ENCODE results near the gene KCNT1. TPM values are rescaled to one million over a fixed set of nuclear protein-coding genes. Genes with fewer than 3 reads are reported as not detected.

KCNT1 gene
- total and polyA plus RNA-seq, 8 donors, result 0.05 to 1.1 (median 0.11) TPM

GRCh38 chr9:135840107-135840506 is 138.1 kb downstream of the KCNT1 start:
- H3K9me3 ChIP-seq, result no peaks in the 10 kb centered on the region
- intact Hi-C loops (cut with DNase I), result no loop called here
- H3K4me3 ChIP-seq, result no peak overlapping the region
- DNase-seq, result no peak
- TF ChIP-seq, protein P1, sequence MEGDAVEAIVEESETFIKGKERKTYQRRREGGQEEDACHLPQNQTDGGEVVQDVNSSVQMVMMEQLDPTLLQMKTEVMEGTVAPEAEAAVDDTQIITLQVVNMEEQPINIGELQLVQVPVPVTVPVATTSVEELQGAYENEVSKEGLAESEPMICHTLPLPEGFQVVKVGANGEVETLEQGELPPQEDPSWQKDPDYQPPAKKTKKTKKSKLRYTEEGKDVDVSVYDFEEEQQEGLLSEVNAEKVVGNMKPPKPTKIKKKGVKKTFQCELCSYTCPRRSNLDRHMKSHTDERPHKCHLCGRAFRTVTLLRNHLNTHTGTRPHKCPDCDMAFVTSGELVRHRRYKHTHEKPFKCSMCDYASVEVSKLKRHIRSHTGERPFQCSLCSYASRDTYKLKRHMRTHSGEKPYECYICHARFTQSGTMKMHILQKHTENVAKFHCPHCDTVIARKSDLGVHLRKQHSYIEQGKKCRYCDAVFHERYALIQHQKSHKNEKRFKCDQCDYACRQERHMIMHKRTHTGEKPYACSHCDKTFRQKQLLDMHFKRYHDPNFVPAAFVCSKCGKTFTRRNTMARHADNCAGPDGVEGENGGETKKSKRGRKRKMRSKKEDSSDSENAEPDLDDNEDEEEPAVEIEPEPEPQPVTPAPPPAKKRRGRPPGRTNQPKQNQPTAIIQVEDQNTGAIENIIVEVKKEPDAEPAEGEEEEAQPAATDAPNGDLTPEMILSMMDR (IDR thresholded peaks at IDR 0.05), result no peak
- FAIRE-seq, result no peak
- 95 to 97% methylated on average over 9 of the region's 9 CpGs for WGBS, 2 donors
- H3K4me1 ChIP-seq, result no peaks in the 10 kb centered on the region
- H3K27me3 ChIP-seq, result no peaks in the 10 kb centered on the region
- no peak for ATAC-seq
- H3K27ac ChIP-seq, result no peak overlapping the region
- H3K36me3 ChIP-seq, result no peaks in the 10 kb centered on the region

GRCh38 chr9:135840539-135840938 is 138.6 kb downstream of the KCNT1 start:
- DNase-seq, result no peak
- no peak for ATAC-seq
- H3K9me3 ChIP-seq, result no peaks in the 10 kb centered on the region
- no peak overlapping the region for H3K27ac ChIP-seq
- no peak overlapping the region for H3K4me3 ChIP-seq
- no peaks in the 10 kb centered on the region for H3K36me3 ChIP-seq
- H3K4me1 ChIP-seq, result no peaks in the 10 kb centered on the region
- no peak for FAIRE-seq
- TF ChIP-seq, protein P1 (IDR thresholded peaks at IDR 0.05), result no peak
- intact Hi-C loops (cut with DNase I), result no loop called here
- 90 to 93% methylated on average over 7 of the region's 7 CpGs for WGBS, 2 donors
- no peaks in the 10 kb centered on the region for H3K27me3 ChIP-seq

Other genes starting within 250 kb of the KCNT1 start
- 10 to 100 TPM in 5 of 6 donors, 1 to 10 TPM in 1; 9.4 to 20.0 (median 12.1) TPM for gene PPP1R26, start 222.4 kb upstream of the KCNT1 start, total RNA-seq
- gene PPP1R26, start 222.4 kb upstream of the KCNT1 start, polyA plus RNA-seq, result 10 to 100 TPM; 12.9 to 14.9 TPM
- 10 to 100 TPM; 16.0 to 22.4 (median 18.8) TPM for gene MRPS2, start 201.5 kb upstream of the KCNT1 start, total RNA-seq
- gene MRPS2, start 201.5 kb upstream of the KCNT1 start, polyA plus RNA-seq, result 10 to 100 TPM; 30.3 to 34.9 TPM
- not detected for gene LCN1, start 180.7 kb upstream of the KCNT1 start, total RNA-seq
- not detected for gene LCN1, start 180.7 kb upstream of the KCNT1 start, polyA plus RNA-seq
- not detected for gene OBP2A, start 156.1 kb upstream of the KCNT1 start, total RNA-seq
- gene OBP2A, start 156.1 kb upstream of the KCNT1 start, polyA plus RNA-seq, result not detected
- gene PAEP, start 140.4 kb upstream of the KCNT1 start, total RNA-seq, result not detected
- not detected for gene PAEP, start 140.4 kb upstream of the KCNT1 start, polyA plus RNA-seq
- gene GLT6D1, start 62.6 kb upstream of the KCNT1 start, total RNA-seq, result not detected
- gene GLT6D1, start 62.6 kb upstream of the KCNT1 start, polyA plus RNA-seq, result under 1 TPM in 1 of 2 donors, not detected in 1; 0.07 TPM
- not detected for gene LCN9, start 38.9 kb upstream of the KCNT1 start, total RNA-seq
- gene LCN9, start 38.9 kb upstream of the KCNT1 start, polyA plus RNA-seq, result not detected
- not detected for gene SOHLH1, start 2.7 kb upstream of the KCNT1 start, total RNA-seq
- gene SOHLH1, start 2.7 kb upstream of the KCNT1 start, polyA plus RNA-seq, result under 1 TPM in 1 of 2 donors, not detected in 1; 0.31 TPM
- 10 to 100 TPM; 11.6 to 20.1 (median 13.4) TPM for gene CAMSAP1, start 205.4 kb downstream of the KCNT1 start, total RNA-seq
- gene CAMSAP1, start 205.4 kb downstream of the KCNT1 start, polyA plus RNA-seq, result 1 to 10 TPM; 3.8 to 4.0 TPM

Data from pancreas (tissue), 10 donors.